WI38 (cell line): ENCODE data around the gene ENTR1.

ENCODE experiments used
- H3K4me3 ChIP-seq: 2 replicates; pipeline ENCODE4 v1.5.1; 2011; ENCODE audit warnings: low read depth, mild to moderate bottlenecking, control low read depth, low read length
- TF ChIP-seq, protein P1 (sequence below): IDR thresholded peaks from 2 replicates; pipeline ENCODE4 v1.5.1; 2012; ENCODE audit warnings: low read depth, mild to moderate bottlenecking, control low read depth, low read length

The ENTR1 gene

DNA sequence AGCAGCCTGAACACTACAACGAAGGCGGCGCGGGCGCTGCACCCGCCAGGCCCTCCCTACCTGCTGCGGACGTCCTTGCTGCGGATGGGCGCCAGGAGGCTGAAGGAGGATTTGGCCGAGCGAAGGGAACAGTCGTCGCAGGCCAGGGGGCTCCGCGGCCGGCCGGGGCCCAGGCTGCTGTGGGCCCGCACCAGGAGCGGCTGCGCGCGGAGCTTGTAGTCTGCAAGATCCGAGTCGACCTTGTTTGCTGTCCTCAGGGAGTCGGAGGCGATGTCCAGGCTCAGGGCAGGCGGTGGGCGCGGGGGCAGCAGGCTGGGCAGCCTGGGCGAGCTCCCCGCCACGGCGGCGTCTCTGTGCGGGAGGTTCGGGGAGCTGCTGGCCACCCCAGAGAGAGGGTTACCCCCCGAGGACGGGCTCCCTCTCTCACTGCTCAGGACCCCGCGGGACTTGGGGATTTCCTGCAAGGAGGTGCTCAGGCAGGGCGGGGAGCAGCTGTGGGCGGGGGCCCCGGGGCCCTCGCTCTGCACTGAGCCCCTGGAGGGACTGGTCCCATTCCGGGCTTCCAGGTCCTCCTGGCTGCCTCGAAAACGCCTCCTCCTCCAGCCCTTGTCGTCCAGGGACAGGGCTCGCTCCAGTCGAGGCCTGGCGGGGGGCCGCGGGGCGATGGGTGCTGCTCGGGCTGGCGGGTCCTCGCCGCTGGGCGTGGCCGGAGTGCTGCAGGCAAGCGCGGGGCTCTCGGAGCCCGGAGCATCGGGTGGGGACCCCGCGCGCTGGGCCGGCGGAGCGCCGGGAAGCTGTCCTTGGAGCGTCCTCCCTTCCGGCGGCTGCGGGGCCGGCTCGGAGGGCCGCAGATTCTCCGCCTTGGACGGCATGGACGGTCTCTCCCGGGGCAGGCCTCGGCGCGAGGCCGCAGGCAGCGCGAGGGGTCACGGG is 28.4 kb upstream of the ENTR1 start:
- peak overlapping the region; percentile 82 for H3K4me3 ChIP-seq
- TF ChIP-seq, protein P1, sequence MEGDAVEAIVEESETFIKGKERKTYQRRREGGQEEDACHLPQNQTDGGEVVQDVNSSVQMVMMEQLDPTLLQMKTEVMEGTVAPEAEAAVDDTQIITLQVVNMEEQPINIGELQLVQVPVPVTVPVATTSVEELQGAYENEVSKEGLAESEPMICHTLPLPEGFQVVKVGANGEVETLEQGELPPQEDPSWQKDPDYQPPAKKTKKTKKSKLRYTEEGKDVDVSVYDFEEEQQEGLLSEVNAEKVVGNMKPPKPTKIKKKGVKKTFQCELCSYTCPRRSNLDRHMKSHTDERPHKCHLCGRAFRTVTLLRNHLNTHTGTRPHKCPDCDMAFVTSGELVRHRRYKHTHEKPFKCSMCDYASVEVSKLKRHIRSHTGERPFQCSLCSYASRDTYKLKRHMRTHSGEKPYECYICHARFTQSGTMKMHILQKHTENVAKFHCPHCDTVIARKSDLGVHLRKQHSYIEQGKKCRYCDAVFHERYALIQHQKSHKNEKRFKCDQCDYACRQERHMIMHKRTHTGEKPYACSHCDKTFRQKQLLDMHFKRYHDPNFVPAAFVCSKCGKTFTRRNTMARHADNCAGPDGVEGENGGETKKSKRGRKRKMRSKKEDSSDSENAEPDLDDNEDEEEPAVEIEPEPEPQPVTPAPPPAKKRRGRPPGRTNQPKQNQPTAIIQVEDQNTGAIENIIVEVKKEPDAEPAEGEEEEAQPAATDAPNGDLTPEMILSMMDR = no peak

DNA sequence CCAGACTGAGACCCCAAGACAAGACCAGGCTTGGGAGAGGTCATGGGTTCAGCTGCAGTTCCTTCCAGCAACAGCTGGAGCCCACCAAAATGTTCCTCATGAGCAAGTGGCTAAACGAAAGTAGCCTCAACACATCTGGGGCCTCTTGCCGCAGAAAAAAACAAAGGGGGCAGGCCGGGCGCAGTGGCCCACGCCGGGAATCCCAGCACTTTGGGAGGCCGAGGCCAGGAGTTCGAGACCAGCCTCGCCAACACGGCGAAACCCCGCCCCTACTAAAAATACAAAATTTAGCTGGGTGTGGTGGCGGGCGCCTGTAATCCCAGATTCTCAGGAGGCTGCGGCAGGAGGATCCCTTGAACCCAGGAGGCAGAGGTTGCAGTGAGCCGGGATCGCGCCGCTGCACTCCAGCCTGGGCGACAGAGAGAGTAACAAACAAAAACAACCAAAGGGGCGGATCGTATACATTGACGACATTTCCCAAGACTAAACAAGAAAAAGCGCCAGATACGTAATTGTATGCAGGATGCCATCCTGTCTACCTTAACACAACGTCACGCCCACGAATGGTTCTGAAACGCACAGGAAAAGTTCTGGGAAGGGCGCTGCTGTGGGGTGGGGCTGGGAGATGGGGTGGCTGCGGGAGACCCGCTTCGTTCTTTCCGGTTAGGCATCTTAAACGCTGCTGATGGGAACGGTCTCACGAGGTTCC is 27.6 kb upstream of the ENTR1 start:
- peak overlapping the region; percentile 82 for H3K4me3 ChIP-seq
- TF ChIP-seq, protein P1 = no peak

DNA sequence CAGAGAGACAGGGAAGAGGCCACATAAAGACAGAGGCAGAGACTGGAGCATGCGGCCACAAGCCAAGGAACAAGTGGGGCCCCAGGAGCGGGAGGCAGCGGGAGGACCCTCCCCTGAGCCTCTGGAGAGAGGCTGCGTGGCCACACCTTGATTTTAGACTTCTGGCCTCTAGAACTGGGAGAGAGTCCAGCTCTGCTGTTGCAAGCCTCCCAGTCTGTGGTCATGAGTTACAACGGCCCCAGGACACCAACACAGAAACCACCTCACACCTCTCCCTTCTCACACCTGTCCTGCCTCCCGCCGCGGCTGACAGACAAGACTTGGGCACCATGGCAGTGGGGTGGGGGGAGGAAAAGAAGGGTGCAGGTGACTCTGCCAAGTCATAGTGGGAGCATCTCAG is 27.0 kb upstream of the ENTR1 start:
- TF ChIP-seq, protein P1 = no peak

DNA sequence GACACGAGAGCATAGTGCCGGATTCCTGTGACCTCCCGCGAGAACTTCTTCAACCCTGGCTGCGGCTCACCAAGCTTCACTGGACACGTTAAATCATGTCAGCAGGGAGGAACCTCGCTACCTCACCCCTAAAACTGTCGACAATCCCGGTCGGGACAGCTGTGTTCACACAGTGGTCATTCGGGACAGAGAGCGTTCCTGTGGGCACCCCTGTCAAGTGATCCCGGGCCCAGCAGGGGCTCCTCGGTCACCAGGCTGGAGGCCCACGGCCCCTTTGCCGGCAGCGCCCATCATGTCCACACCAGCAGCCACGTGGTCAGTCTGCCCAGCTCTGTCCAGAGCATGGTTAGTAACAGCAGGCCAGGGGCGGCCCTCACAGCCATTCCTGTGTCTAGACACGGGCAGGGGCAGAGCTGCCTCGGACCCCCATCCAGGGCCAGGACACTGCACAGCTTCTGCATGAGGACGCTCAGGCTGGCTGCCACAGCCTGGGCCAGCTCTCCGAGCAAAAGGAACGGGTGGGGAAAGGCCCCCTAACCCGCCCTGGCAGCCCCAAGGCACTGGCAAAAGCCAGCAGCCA is 25.7 kb upstream of the ENTR1 start:
- H3K4me3 ChIP-seq = no peak overlapping the region
- TF ChIP-seq, protein P1 = no peak

More for the DNA sequence above, 27.0 kb upstream of the ENTR1 start:
- peak overlapping the region; percentile 82 for H3K4me3 ChIP-seq

DNA sequence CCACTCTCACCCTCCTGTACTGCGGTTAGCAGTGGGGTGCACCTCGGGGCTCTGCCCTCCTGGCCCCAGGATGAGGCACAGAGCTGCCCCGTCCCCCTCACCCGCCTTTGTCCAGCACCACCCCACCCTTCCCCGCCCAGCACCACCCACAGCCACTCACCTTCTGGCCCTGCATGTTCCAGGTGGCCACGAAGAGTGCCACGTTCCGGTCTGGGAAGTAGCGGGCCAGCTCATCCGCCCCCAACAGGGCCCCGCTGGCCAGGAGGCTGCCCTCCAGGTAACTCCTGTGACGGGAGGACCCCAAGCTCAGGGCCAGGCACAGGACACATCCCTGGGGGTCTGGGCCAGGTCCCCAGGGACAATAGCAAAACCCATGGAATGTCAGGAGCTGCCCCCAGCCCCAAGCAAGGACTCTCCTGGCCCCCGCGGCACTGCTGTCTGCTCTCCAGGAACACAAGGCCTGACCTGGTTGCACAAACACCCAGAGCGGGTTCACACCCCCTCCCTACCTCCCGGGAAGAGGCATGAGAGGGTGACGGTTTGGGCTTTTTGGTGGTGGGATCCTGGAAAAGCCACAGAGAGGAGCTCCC is 24.3 kb upstream of the ENTR1 start:
- TF ChIP-seq, protein P1 = no peak
- no peak overlapping the region for H3K4me3 ChIP-seq

DNA sequence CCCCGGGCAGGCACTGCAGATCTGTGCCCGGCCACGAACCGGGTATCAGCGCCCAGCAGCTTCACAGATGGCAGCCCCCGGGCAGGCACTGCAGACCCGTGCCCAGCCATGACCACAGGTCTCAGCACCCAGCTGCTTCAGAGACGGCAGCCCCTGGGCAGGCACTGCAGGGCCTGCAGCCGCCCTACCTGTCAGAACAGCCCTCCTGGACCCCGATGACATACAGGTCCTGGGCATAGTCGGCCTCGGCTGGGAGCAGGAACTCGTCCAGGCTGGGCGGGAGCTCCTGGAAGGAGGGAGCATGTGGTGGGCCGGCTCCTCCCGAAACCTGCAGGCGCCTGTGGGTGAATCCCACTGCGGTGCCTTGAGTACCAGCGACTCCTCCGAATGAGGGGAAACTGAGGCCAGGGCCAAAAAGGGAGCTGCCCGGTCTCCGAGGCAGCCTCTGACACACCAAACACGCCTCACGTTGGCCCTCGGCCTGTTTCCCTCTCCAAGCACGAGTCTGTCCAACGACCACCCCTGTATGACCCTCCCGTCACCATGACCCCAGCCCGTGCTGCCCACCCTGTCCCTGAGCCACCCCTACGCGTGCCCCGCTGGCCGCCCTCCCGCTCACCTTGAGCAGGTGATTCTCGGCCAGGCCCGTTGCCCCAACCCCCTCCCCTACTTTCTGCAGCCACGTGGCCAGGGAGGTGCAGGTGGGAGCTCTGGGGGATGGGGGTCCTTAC is 23.6 kb upstream of the ENTR1 start:
- TF ChIP-seq, protein P1 = no peak
- no peak overlapping the region for H3K4me3 ChIP-seq
